Endothelial cell (in vitro differentiated cells): ENCODE data around the gene ZFP57. TPM values are rescaled to one million over a fixed set of nuclear protein-coding genes. Genes with fewer than 3 reads are reported as not detected.
A peak's percentile ranks its signal among the peaks of the same experiment; 100 is the strongest.

Source experiments
- DNase-seq: peaks from one replicate; pipeline ENCODE4 v3.0.0; 2021; ENCODE audit warnings: low spot score
- H3K27ac Mint-ChIP-seq: one replicate; pipeline ENCODE4 v1.8.0; 2021; ENCODE audit warnings: mixed read lengths, inconsistent platforms; ENCODE audit not compliant: unreplicated experiment
- H3K27me3 Mint-ChIP-seq: one replicate; pipeline ENCODE4 v1.8.0; 2021; ENCODE audit warnings: mild to moderate bottlenecking, moderate library complexity, mixed read lengths, inconsistent platforms; ENCODE audit not compliant: unreplicated experiment
- H3K36me3 Mint-ChIP-seq: one replicate; pipeline ENCODE4 v1.8.0; 2021; ENCODE audit warnings: mild to moderate bottlenecking, low read depth, mixed read lengths, inconsistent platforms; ENCODE audit not compliant: unreplicated experiment
- H3K4me1 Mint-ChIP-seq: one replicate; pipeline ENCODE4 v1.8.0; 2021; ENCODE audit warnings: mild to moderate bottlenecking, mixed read lengths, inconsistent platforms; ENCODE audit not compliant: unreplicated experiment
- H3K4me3 Mint-ChIP-seq: one replicate; pipeline ENCODE4 v1.8.0; 2021; ENCODE audit warnings: mild to moderate bottlenecking, mixed read lengths, inconsistent platforms; ENCODE audit not compliant: unreplicated experiment
- H3K9me3 Mint-ChIP-seq: one replicate; pipeline ENCODE4 v1.8.0; 2021; ENCODE audit warnings: mixed read lengths, inconsistent platforms; ENCODE audit not compliant: unreplicated experiment
- CTCF ChIP-seq: fragments of 200-600 bp; sonication (generic); IDR thresholded peaks from one replicate; pipeline ENCODE4 v1.5.0; 2021; ENCODE audit warnings: antibody characterized with exemption; ENCODE audit not compliant: unreplicated experiment
- total RNA-seq: library from RNA; stranded (reverse); fragmentation: NEBNext Ultra II Directional; extraction: Animal tissue kit (Norgen Biotek cat#: 25700); gene quantifications from one replicate; pipeline ENCODE4 v1.2.1, GENCODE V29; 2021; ENCODE audit not compliant: unreplicated experiment

The ZFP57 gene
- total RNA-seq, 1 donor from 2014 or later, result 1.0 TPM

- Mint-ChIP-seq H3K4me1 (peaks cover 64% of the 10 kb centered on the region), H3K4me3 (peak overlapping the region; percentile 99), H3K36me3 (peaks cover 24% of the 10 kb centered on the region), H3K9me3 (no peaks in the 10 kb centered on the region), H3K27me3 (peaks cover 19% of the 10 kb centered on the region), H3K27ac (peak overlapping the region; percentile 74)
- no peak for TF ChIP-seq CTCF
- DNase-seq, result peak; percentile 27
Measured at GRCh38 chr6:29630315-29630714, 50.6 kb downstream of the ZFP57 start.

GRCh38 chr6:29629571-29629970, 51.4 kb downstream of the ZFP57 start:
- Mint-ChIP-seq H3K36me3 (peaks cover 24% of the 10 kb centered on the region), H3K9me3 (no peaks in the 10 kb centered on the region), H3K27me3 (peaks cover 19% of the 10 kb centered on the region), H3K4me3 (peak overlapping the region; percentile 99), H3K27ac (peak overlapping the region; percentile 83), H3K4me1 (peaks cover 71% of the 10 kb centered on the region)
- no peak for TF ChIP-seq CTCF
- no peak for DNase-seq

GRCh38 chr6:29628419-29629281, 52.3 kb downstream of the ZFP57 start:
- H3K36me3 Mint-ChIP-seq, result peaks cover 32% of the 10 kb centered on the region
- H3K9me3 Mint-ChIP-seq, result no peaks in the 10 kb centered on the region
- peak overlapping the region; percentile 86 for H3K27ac Mint-ChIP-seq
- H3K4me1 Mint-ChIP-seq, result peaks cover 73% of the 10 kb centered on the region
- H3K4me3 Mint-ChIP-seq, result peak overlapping the region; percentile 99
- H3K27me3 Mint-ChIP-seq, result peaks cover 19% of the 10 kb centered on the region
- peak; percentile 49 for TF ChIP-seq CTCF
- DNase-seq, result peak; percentile 93

- peak overlapping the region; percentile 86 for H3K27ac Mint-ChIP-seq
- DNase-seq, result peak; percentile 74
- peaks cover 19% of the 10 kb centered on the region for H3K27me3 Mint-ChIP-seq
- peaks cover 40% of the 10 kb centered on the region for H3K36me3 Mint-ChIP-seq
- peaks cover 78% of the 10 kb centered on the region for H3K4me1 Mint-ChIP-seq
- H3K4me3 Mint-ChIP-seq, result peak overlapping the region; percentile 99
- no peaks in the 10 kb centered on the region for H3K9me3 Mint-ChIP-seq
- no peak for TF ChIP-seq CTCF
Measured at GRCh38 chr6:29627755-29628418, 53.1 kb downstream of the ZFP57 start.
